K562 (cell line): ENCODE data around the gene MAP1LC3B2. TPM values are rescaled to one million over a fixed set of nuclear protein-coding genes. Genes with fewer than 3 reads are reported as not detected.

Experiments
- ADNP ChIP-seq: fragments of 200-800 bp; sonication (Bioruptor generic); IDR thresholded peaks from 2 replicates; pipeline ENCODE4 v1.6.1; 2016; ENCODE audit warnings: missing genetic modification characterization, missing compliant biosample characterization
- BHLHE40 ChIP-seq: IDR thresholded peaks from 2 replicates; pipeline ENCODE4 v1.6.1; 2011; ENCODE audit warnings: low read length, improper control_type of control experiment
- ETS2 ChIP-seq: IDR thresholded peaks from 2 replicates; pipeline ENCODE4 v1.6.1; 2016; ENCODE audit warnings: borderline replicate concordance, missing genetic modification characterization, mild to moderate bottlenecking, moderate library complexity, missing compliant biosample characterization; ENCODE audit not compliant: poor library complexity, severe bottlenecking
- GATAD2A ChIP-seq: fragments of 450-650 bp; IDR thresholded peaks from 2 replicates; pipeline ENCODE4 v1.6.1; 2017
- HDAC6 ChIP-seq: IDR thresholded peaks from 2 replicates; pipeline ENCODE4 v1.6.1; 2012; ENCODE audit warnings: low read depth, mild to moderate bottlenecking, control low read depth, inconsistent platforms, low read length, moderate library complexity
- HSF4 ChIP-seq: fragments of 250-450 bp; sonication (Bioruptor Pico); IDR thresholded peaks from 2 replicates; pipeline ENCODE4 v2.1.2; 2022; ENCODE audit warnings: mild to moderate bottlenecking, moderate library complexity, borderline replicate concordance
- KLF16 ChIP-seq: IDR thresholded peaks from 2 replicates; pipeline ENCODE4 v1.6.1; 2016; ENCODE audit warnings: antibody characterized with exemption
- MBD1 ChIP-seq: fragments of 250-450 bp; sonication (Bioruptor Pico); IDR thresholded peaks from 2 replicates; pipeline ENCODE4 v1.8.0; 2022; ENCODE audit warnings: inconsistent platforms
- MTA1 ChIP-seq: fragments of 450-650 bp; IDR thresholded peaks from 2 replicates; pipeline ENCODE4 v1.6.1; 2017; ENCODE audit warnings: borderline replicate concordance
- MTA2 ChIP-seq: fragments of 450-650 bp; IDR thresholded peaks from 2 replicates; pipeline ENCODE4 v1.6.1; 2016; ENCODE audit warnings: low read depth
- PATZ1 ChIP-seq: fragments of 250-450 bp; sonication (Bioruptor Pico); IDR thresholded peaks from 2 replicates; pipeline ENCODE4 v1.5.0; 2020; ENCODE audit warnings: mild to moderate bottlenecking, borderline replicate concordance
- PKNOX1 ChIP-seq: fragments of 450-650 bp; IDR thresholded peaks from 2 replicates; pipeline ENCODE4 v1.6.1; 2016
- POLR2G ChIP-seq: fragments of 200-400 bp; formaldehyde crosslinking; IDR thresholded peaks from 2 replicates; pipeline ENCODE4 v1.6.1; 2017; ENCODE audit warnings: low read depth, mild to moderate bottlenecking, antibody characterized with exemption, low read length, moderate library complexity
- PTBP1 ChIP-seq: fragments of 200-400 bp; formaldehyde crosslinking; IDR thresholded peaks from 2 replicates; pipeline ENCODE4 v1.6.1; 2017; ENCODE audit warnings: low read depth, low read length
- SOX6 ChIP-seq: fragments of 450-650 bp; IDR thresholded peaks from 2 replicates; pipeline ENCODE4 v1.6.1; 2014; ENCODE audit warnings: mild to moderate bottlenecking
- TBL1XR1 ChIP-seq, 2 experiments: IDR thresholded peaks; 2 replicates each; pipeline ENCODE4 v1.6.1; 2012; ENCODE audit warnings: improper control_type of control experiment in 2 of 2, low read length in 2 of 2, mild to moderate bottlenecking in 1 of 2
- TRIM24 ChIP-seq, 2 experiments: fragments of 450-650 bp; IDR thresholded peaks; 2 replicates each; pipeline ENCODE4 v1.6.1; 2016
- USF1 ChIP-seq: sonication (generic); formaldehyde crosslinking; IDR thresholded peaks from 2 replicates; pipeline ENCODE4 v1.9.0; 2022; ENCODE audit warnings: mild to moderate bottlenecking, missing genetic modification reagents
- ZNF311 ChIP-seq: fragments of 250-450 bp; sonication (Bioruptor Pico); IDR thresholded peaks from 2 replicates; pipeline ENCODE4 v1.4.0; 2020; ENCODE audit warnings: mild to moderate bottlenecking, moderate library complexity
- ZNF507 ChIP-seq: conservative IDR thresholded peaks from 2 replicates; pipeline ENCODE4 v1.6.1; 2017; ENCODE audit warnings: missing genetic modification characterization, missing compliant biosample characterization
- ZNF766 ChIP-seq: fragments of 200-800 bp; sonication (Bioruptor generic); conservative IDR thresholded peaks from 2 replicates; pipeline ENCODE4 v1.6.1; 2016; ENCODE audit warnings: missing genetic modification characterization, missing compliant biosample characterization
- polyA plus RNA-seq, 8 experiments: library from polyadenylated mRNA; depleted of rRNA in 4 of 8; stranded (reverse) in 5 of 8; unstranded in 3 of 8; fragments of >200 nt; fragmentation: Nextera tagmentation in 2 of 8; fragmentation: Illumina TruSeq in 1 of 8; extraction: Ambion mirVana in 2 of 8; extraction: Trizol in 1 of 8; gene quantifications; 2 replicates each; pipeline versions ENCODE4 v1.2.1 to v1.2.3, GENCODE V29; 2011 to 2014; ENCODE audit warnings: inconsistent platforms in 1 of 8, missing spikeins in 1 of 8
- total RNA-seq, 7 experiments: library from RNA; depleted of rRNA in 6 of 7; stranded (reverse); fragments of >200 nt in 6 of 7; fragmentation: Illumina TruSeq in 2 of 7; extraction: Trizol in 2 of 7; gene quantifications; 2 replicates each; pipeline versions ENCODE4 v1.2.1 to v1.2.3, GENCODE V29; 2011 to 2021; ENCODE audit warnings: low replicate concordance in 1 of 7
- TF ChIP-seq, protein P1 (sequence below): fragments of 450-650 bp; IDR thresholded peaks from 2 replicates; pipeline ENCODE4 v1.6.1; 2017; ENCODE audit warnings: antibody characterized with exemption

MAP1LC3B2 gene
- total and polyA plus RNA-seq, 9 of the 15 experiments (the other 6 are each of a cell fraction or from before 2014, with no cell fraction given), result 0.53 to 2.8 (median 0.76) TPM; not detected in 2

DNA sequence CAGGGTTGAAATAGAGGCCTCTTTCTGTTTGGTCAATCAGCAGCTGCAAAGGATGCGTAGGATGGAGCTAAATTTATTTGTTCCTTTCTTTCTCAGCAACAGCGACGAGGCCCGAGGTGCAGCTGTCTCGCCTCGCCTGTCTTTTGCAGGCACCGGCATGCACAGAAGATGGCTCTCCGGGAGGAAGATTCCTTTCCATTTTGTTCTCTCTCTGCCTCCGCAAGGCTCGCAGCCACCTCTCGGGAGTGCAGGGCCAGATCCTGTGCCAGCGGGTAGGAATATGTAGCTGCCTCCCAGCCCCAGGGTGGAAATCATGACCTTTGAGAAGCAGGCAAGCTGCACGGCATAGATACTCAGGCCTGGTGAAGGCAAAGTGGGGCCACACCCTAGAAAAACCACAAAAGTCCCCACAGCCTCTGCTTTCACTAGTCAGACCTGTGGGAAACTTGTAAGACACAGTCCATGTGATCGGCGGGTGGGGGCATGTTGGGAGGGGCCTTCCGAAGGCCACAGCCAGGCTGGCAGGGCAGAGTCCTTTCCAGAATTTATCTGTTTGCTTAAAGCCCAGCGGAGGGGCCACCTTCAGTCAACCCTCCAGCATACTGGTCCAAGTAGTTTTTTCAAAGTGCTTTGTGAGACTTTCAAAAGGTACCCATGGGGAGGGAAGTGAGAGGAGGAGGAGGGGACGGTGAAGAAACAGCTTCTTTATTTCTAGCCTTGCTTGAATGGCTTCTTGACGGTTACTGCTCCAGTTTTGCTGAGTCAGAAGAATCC, at the start of gene MAP1LC3B2 (continued):
- TF ChIP-seq, protein P1, sequence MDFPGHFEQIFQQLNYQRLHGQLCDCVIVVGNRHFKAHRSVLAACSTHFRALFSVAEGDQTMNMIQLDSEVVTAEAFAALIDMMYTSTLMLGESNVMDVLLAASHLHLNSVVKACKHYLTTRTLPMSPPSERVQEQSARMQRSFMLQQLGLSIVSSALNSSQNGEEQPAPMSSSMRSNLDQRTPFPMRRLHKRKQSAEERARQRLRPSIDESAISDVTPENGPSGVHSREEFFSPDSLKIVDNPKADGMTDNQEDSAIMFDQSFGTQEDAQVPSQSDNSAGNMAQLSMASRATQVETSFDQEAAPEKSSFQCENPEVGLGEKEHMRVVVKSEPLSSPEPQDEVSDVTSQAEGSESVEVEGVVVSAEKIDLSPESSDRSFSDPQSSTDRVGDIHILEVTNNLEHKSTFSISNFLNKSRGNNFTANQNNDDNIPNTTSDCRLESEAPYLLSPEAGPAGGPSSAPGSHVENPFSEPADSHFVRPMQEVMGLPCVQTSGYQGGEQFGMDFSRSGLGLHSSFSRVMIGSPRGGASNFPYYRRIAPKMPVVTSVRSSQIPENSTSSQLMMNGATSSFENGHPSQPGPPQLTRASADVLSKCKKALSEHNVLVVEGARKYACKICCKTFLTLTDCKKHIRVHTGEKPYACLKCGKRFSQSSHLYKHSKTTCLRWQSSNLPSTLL, result no peak
- peak; percentile 84 for TF ChIP-seq USF1 (CRISPR knock-in tag)
- no peak for TF ChIP-seq HDAC6
- peak; percentile 87 to 95 for TF ChIP-seq TBL1XR1 (IDR thresholded peaks at IDR 0.05; ENCODE audit: low read length in 2 of 2)
- no peak for TF ChIP-seq PTBP1
- TF ChIP-seq SOX6, result peak; percentile 62
- peak; percentile 81; the same call in 1 of the 2 replicates for TF ChIP-seq PATZ1 (CRISPR knock-in tag)
- TF ChIP-seq BHLHE40, result peak; percentile 63
- TF ChIP-seq GATAD2A, result peak; percentile 94
- TF ChIP-seq MTA2, result peak; percentile 89
- TF ChIP-seq ETS2 (tag), result no peak
- TF ChIP-seq POLR2G, result peak; percentile 79
- no peak for TF ChIP-seq ZNF507 (tag)
- peak; percentile 45 to 76; a peak in 3 of 4 replicates for TF ChIP-seq TRIM24 (IDR thresholded peaks at IDR 0.05)
- TF ChIP-seq ZNF311 (CRISPR knock-in tag), result peak; percentile 65; the same call in 1 of the 2 replicates
- TF ChIP-seq MTA1, result peak; percentile 51; the same call in 1 of the 2 replicates
- TF ChIP-seq PKNOX1, result peak; percentile 67
- TF ChIP-seq ADNP (tag), result peak; percentile 37
- TF ChIP-seq HSF4, result no peak
- no peak for TF ChIP-seq MBD1 (CRISPR knock-in tag)
- TF ChIP-seq ZNF766 (CRISPR knock-in tag), result peak; percentile 74
- TF ChIP-seq KLF16, result peak; percentile 84
